DMS 273 treated with DMSO at 0.1 percent for 48 hours (cell line): ENCODE results near the gene SPNS1.

Source experiments
- DNase-seq: peaks from one replicate; lab custom pipeline; 2025; lab: John Stamatoyannopoulos, UW

Gene SPNS1

DNA sequence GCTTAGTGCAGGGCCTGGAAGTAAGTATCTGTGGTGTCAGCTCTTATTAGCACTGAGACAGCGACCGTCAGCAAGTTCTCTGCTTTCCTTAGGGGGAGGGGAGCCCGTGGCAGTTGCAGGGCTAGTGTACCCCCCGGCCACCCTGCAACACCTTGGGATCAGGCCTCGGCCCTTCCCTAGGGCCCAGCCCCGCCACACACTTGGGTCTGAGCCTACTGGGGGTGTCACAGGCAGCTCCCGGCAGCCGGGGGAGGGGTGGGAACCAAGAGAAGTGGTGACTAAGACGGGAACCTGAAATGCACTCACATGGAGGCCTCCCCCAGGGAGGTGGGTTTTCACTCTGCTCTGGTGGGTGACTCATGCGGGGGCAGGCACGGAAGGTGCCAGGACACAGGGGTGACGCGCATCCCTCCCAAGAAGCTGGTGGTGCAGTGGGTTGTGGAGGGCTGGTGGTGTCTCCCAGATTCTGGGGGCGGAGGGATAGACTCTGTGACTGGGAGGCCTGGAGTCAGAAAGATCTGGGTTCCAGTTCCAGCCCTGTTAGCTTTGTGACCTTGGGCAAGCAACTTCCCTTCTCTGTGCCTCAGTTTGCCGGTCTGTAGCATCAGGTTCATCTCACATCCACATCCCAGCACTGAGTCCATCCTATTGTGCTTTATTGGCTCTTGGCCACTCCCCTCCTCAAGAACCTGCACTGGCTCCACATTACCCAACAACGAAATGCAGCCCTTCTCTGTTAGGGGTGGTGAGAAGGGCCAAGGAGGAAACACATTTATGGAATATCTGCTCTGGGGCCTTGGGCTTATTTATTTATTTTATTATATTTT is 54.8 kb downstream of the SPNS1 start:
- no peak for DNase-seq

DNA sequence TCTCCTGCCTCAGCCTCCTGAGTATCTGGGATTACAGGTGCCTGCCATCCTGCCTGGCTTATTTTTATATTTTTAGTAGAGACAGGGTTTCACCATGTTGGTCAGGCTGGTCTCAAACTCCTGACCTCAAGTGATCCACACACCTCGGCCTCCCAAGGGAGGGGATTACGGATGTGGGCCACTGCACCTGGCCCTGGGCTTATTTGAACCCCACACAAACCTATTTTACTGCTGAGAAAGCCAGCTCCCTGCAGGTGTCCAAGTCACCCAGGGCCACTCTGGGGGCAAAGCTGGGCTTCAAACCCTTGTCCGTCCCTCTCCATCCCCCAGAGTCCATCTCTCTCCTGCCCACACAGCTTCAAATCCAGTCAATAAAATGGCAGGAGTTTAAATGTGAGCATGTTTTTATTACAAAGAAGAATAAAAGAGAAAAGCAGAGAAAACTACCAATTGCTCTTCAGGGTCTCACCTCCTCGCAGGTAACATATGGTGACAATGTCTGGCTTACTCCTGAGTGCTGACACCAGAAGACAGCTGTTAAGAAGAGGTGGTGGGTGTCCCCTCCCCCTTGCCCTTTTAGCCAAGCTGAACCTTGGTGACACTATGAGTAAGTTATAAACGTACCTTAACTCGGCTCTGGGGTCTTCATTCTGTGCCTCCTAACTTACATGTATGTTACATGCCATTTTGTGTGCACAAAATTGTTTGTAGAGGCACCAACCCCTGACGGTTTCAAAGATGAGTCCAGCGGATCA is 55.7 kb downstream of the SPNS1 start:
- DNase-seq, result no peak
